Endothelial cell of umbilical vein (primary cell): Measurements from ENCODE around the gene LSP1. TPM values are rescaled to one million over a fixed set of nuclear protein-coding genes. Genes with fewer than 3 reads are reported as not detected.

Experiments
- BruUV-seq: library from RNA; stranded (reverse); fragments of 400-500 nt; replicated peaks from 2 replicates; lab custom pipeline; 2021; lab: Mats Ljungman, UMichigan
- CTCF ChIA-PET: fragments of 300-600, 350-600 bp; sonication (Branson Sonifier 250); formaldehyde crosslinking; loops from one replicate; lab custom pipeline; 2021; ENCODE audit warnings: antibody characterized with exemption, inconsistent platforms; lab: Charles Lee
- POLR2A ChIA-PET: fragments of 300-600, 350-600 bp; sonication (Branson Sonifier 250); formaldehyde crosslinking; loops from one replicate; lab custom pipeline; 2021; ENCODE audit warnings: antibody characterized with exemption, inconsistent platforms; lab: Charles Lee
- DNase-seq: peaks from one replicate; pipeline ENCODE4 v3.0.0-alpha.2; 2011; ENCODE audit warnings: low read depth, low spot score
- FAIRE-seq: peaks from 2 replicates; lab custom pipeline; 2011; peaks lifted over from hg19 to GRCh38; lab: Jason Lieb, UNC
- H2AFZ ChIP-seq: 2 replicates; pipeline ENCODE4 v1.6.0; 2012; ENCODE audit warnings: low read depth, low read length, control low read depth, inconsistent platforms
- H3K27ac ChIP-seq: 2 replicates; pipeline ENCODE4 v1.5.1; 2011; ENCODE audit warnings: low read depth, mild to moderate bottlenecking, control low read depth, low read length, moderate library complexity; ENCODE audit not compliant: insufficient read depth
- H3K27me3 ChIP-seq, 2 experiments: 2 replicates each; pipeline versions ENCODE4 v1.6.0 to v1.6.1; 2011; ENCODE audit warnings: low read length in 2 of 2, mixed read lengths in 1 of 2; ENCODE audit not compliant: control insufficient read depth in 2 of 2, insufficient read depth in 2 of 2
- H3K36me3 ChIP-seq, 2 experiments: 2 replicates in 1 of 2; 3 replicates in 1 of 2; pipeline ENCODE4 v1.5.1; 2011; ENCODE audit warnings: low read length in 2 of 2, mild to moderate bottlenecking in 1 of 2, moderate library complexity in 1 of 2; ENCODE audit not compliant: control insufficient read depth in 2 of 2, insufficient read depth in 2 of 2; ENCODE audit errors: extremely low read depth in 1 of 2
- H3K4me1 ChIP-seq: 3 replicates; pipeline ENCODE4 v1.5.1; 2011; ENCODE audit warnings: mild to moderate bottlenecking, low read length; ENCODE audit not compliant: control insufficient read depth, insufficient read depth; ENCODE audit errors: extremely low read depth
- H3K4me2 ChIP-seq: 2 replicates; pipeline ENCODE4 v1.6.1; 2011; ENCODE audit warnings: low read length, control low read depth, mixed read lengths; ENCODE audit not compliant: insufficient read depth
- H3K4me3 ChIP-seq, 3 experiments: fragments of 200-600 bp in 1 of 3; sonication (generic), shearing (Covaris generic) in 1 of 3; replicated peaks in 1 of 3; 2 replicates each; pipeline ENCODE4 v1.5.1; 2011 to 2016; ENCODE audit warnings: control low read depth in 3 of 3, low read length in 3 of 3, mild to moderate bottlenecking in 2 of 3, inconsistent platforms in 1 of 3, low read depth in 1 of 3, moderate library complexity in 1 of 3; ENCODE audit not compliant: insufficient read depth in 1 of 3
- H3K79me2 ChIP-seq: 2 replicates; pipeline ENCODE4 v1.6.0; 2012; ENCODE audit warnings: low read length, inconsistent platforms; ENCODE audit not compliant: control insufficient read depth, insufficient read depth
- H3K9ac ChIP-seq: replicated peaks from 2 replicates; pipeline ENCODE3; 2011; ENCODE audit warnings: low read length, control low read depth; ENCODE audit not compliant: insufficient read depth; ENCODE audit errors: extremely low read depth
- H3K9me1 ChIP-seq: replicated peaks from 3 replicates; pipeline ENCODE4 v1.6.0; 2011; ENCODE audit warnings: mild to moderate bottlenecking, low read length; ENCODE audit not compliant: control insufficient read depth, insufficient read depth; ENCODE audit errors: extremely low read depth
- H3K9me3 ChIP-seq: replicated peaks from 2 replicates; pipeline ENCODE4 v1.5.1; 2012; ENCODE audit warnings: low read length, inconsistent platforms; ENCODE audit not compliant: control insufficient read depth, insufficient read depth
- H4K20me1 ChIP-seq: replicated peaks from 2 replicates; pipeline ENCODE3; 2011; ENCODE audit warnings: mild to moderate bottlenecking, low read length; ENCODE audit not compliant: control insufficient read depth, insufficient read depth; ENCODE audit errors: extremely low read depth
- CTCF ChIP-seq, 2 donors: IDR thresholded peaks; 1 replicate in 1 of 2; 2 replicates in 1 of 2; pipeline ENCODE4 v1.5.1; 2011; ENCODE audit warnings: low read length in 2 of 2, mild to moderate bottlenecking in 2 of 2, moderate library complexity in 2 of 2, control low read depth in 1 of 2, inconsistent platforms in 1 of 2, low read depth in 1 of 2; ENCODE audit not compliant: insufficient read depth in 1 of 2; ENCODE audit errors: extremely low read depth in 1 of 2
- EZH2 ChIP-seq: IDR thresholded peaks from 2 replicates; pipeline ENCODE4 v1.6.1; 2012; ENCODE audit warnings: borderline replicate concordance, low read depth, mild to moderate bottlenecking, moderate library complexity, low read length, inconsistent platforms; ENCODE audit not compliant: severe bottlenecking
- FOS ChIP-seq: IDR thresholded peaks from 2 replicates; pipeline ENCODE4 v1.6.1; 2011; ENCODE audit warnings: mild to moderate bottlenecking, low read length, moderate library complexity, borderline replicate concordance; ENCODE audit not compliant: insufficient read depth
- JUN ChIP-seq: IDR thresholded peaks from 2 replicates; pipeline ENCODE4 v1.6.1; 2011; ENCODE audit warnings: borderline replicate concordance, low read depth; ENCODE audit not compliant: insufficient read length, insufficient read depth
- MYC ChIP-seq: IDR thresholded peaks from one replicate; pipeline ENCODE4 v1.6.1; 2011; ENCODE audit warnings: mild to moderate bottlenecking, low read depth, low read length
- POLR2A ChIP-seq: IDR thresholded peaks from 2 replicates; pipeline ENCODE4 v1.6.1; 2012; ENCODE audit warnings: low read depth, mild to moderate bottlenecking, control low read depth, low read length
- dilution Hi-C: fragments of 300-500 bp; cut with MboI; formaldehyde crosslinking; loops from one replicate; pipeline ENCODE4 v1.15.0; 2019; ENCODE audit warnings: low sequenced_read_pairs; ENCODE audit not compliant: extremely low pct_ligation_motif_present
- intact Hi-C: fragments of 100-400 bp; cut with micrococcal nuclease; formaldehyde crosslinking; loops from one replicate; pipeline ENCODE4 v1.10.0; 2022
- polyA plus RNA-seq, 4 experiments: library from polyadenylated mRNA; depleted of rRNA in 3 of 4; stranded (reverse) in 3 of 4; unstranded in 1 of 4; fragments of >200 nt; gene quantifications; 2 replicates each; pipeline versions ENCODE4 v1.2.1 to v1.2.3, GENCODE V29; 2011 to 2012; ENCODE audit warnings: missing spikeins in 1 of 4
- total RNA-seq: library from RNA; stranded (reverse); gene quantifications from 2 replicates; pipeline ENCODE4 v1.2.3, GENCODE V29; 2021

The LSP1 gene
- total and polyA plus RNA-seq, 2 donors (not counting 3 experiments of a cell fraction or from before 2014, with no cell fraction given), result not detected

- BruUV-seq, result no TSS peak
- CTCF ChIA-PET, result interaction anchor here (1.2 kb wide), 1 partner anchor 121 kb away, joined by 4 read pairs; no protein-coding TSS in a partner anchor
These were observed 38.2 kb upstream of the LSP1 start for GRCh38 chr11:1814691-1815090.

DNA sequence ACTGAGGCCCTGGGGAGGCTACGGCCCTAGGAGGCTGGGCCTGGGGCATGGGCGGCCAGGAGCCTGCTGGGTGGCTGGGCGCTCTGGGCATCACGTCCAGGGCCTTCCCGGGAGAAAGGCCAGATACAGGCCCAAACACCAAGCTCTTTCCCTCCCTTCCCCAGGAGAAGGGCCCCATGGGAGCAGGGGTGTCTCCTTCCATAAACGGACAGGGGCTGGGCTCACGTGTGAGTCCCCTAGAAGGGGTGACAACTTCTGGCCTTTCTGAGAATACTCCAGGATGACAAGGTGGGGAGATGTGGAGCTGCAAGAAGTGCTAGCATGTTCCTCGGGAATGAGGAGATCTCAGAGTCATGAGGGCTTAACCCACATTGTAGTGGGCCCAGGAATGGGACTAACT lies 37.6 kb upstream of the LSP1 start:
- H3K9me3 ChIP-seq, result no peaks in the 10 kb centered on the region
- BruUV-seq, result no TSS peak

More at GRCh38 chr11:1814691-1815090, 38.2 kb upstream of the LSP1 start:
- H3K4me2 ChIP-seq, result no peak overlapping the region
- dilution Hi-C loops, result no loop called here
- peaks cover 0 to 3% of the 10 kb centered on the region in 2 experiments for H3K27me3 ChIP-seq
- FAIRE-seq (no peak), DNase-seq (no peak)
- no peak overlapping the region for H3K4me3 ChIP-seq
- no peaks in the 10 kb centered on the region for H4K20me1 ChIP-seq
- H3K79me2 ChIP-seq, result no peaks in the 10 kb centered on the region
- H3K36me3 ChIP-seq, result no peaks in the 10 kb centered on the region
- no peaks in the 10 kb centered on the region for H3K4me1 ChIP-seq
- H3K9me1 ChIP-seq, result no peaks in the 10 kb centered on the region
- TF ChIP-seq MYC, result no peak
- intact Hi-C loops, result no loop called here
- no peak overlapping the region for H3K9ac ChIP-seq
- no peak overlapping the region for H2AFZ ChIP-seq
- POLR2A ChIA-PET, result no interaction called here
- H3K9me3 ChIP-seq, result no peaks in the 10 kb centered on the region
- no peak overlapping the region for H3K27ac ChIP-seq

More for the DNA sequence above, 37.6 kb upstream of the LSP1 start:
- H3K4me1 ChIP-seq, result no peaks in the 10 kb centered on the region
- H3K4me2 ChIP-seq, result no peak overlapping the region
- dilution Hi-C loops, result no loop called here
- no peaks in the 10 kb centered on the region for H3K9me1 ChIP-seq
- H3K36me3 ChIP-seq, result no peaks in the 10 kb centered on the region
- H3K79me2 ChIP-seq, result no peaks in the 10 kb centered on the region
- intact Hi-C loops, result no loop called here
- ChIA-PET POLR2A (no interaction called here), CTCF (interaction anchor here (1.2 kb wide), 1 partner anchor 121 kb away, joined by 4 read pairs; no protein-coding TSS in a partner anchor)
- DNase-seq (no peak), FAIRE-seq (no peak)
- peaks cover 0 to 3% of the 10 kb centered on the region in 2 experiments for H3K27me3 ChIP-seq
- H4K20me1 ChIP-seq, result no peaks in the 10 kb centered on the region
- no peak overlapping the region for H2AFZ ChIP-seq
- H3K9ac ChIP-seq, result no peak overlapping the region
- no peak overlapping the region for H3K4me3 ChIP-seq
- no peak overlapping the region for H3K27ac ChIP-seq
- TF ChIP-seq EZH2 (no peak), CTCF (IDR thresholded peaks at IDR 0.05; ENCODE audit: extremely low read depth in 1 of 2, insufficient read depth in 1 of 2, low read depth in 1 of 2, low read length in 2 of 2) (no peak), FOS (no peak), POLR2A (no peak), MYC (no peak), JUN (no peak)
